GM03348 (cell line): Measurements from ENCODE around the gene KHDC3L.
"Not testable (repeated sequence)": the region's sequence is repeated elsewhere in the genome, so short reads cannot be mapped to it uniquely, and the experiment has no call there.

ENCODE experiments used
- DNase-seq: peaks from one replicate; pipeline ENCODE4 v3.0.0; 2012; ENCODE audit warnings: low spot score

The KHDC3L gene

GRCh38 chr6:73369563-73369962 lies 7.1 kb downstream of the KHDC3L start, which contains the start of gene OOEP:
OOEP (minus strand) TSS chr6:73369897; CDS start chr6:73369792, 105 bp downstream.
- no peak for DNase-seq

GRCh38 chr6:73371984-73372383 lies 9.5 kb downstream of the KHDC3L start:
- DNase-seq = no peak

GRCh38 chr6:73372516-73372915 lies 10.1 kb downstream of the KHDC3L start:
- no peak for DNase-seq

GRCh38 chr6:73375216-73375615 lies 12.8 kb downstream of the KHDC3L start:
- no peak for DNase-seq

GRCh38 chr6:73377225-73377624 lies 14.8 kb downstream of the KHDC3L start:
- DNase-seq = no peak

GRCh38 chr6:73381531-73381930 lies 19.1 kb downstream of the KHDC3L start:
- DNase-seq = not testable (repeated sequence)

- no peak for DNase-seq
These were observed 20.1 kb downstream of the KHDC3L start for GRCh38 chr6:73382462-73383113.

- no peak for DNase-seq
These were observed 26.0 kb downstream of the KHDC3L start for GRCh38 chr6:73388433-73388799.

- DNase-seq = peak; percentile 84
These were observed 26.5 kb downstream of the KHDC3L start for GRCh38 chr6:73388800-73389512.

GRCh38 chr6:73389854-73390253 lies 27.4 kb downstream of the KHDC3L start:
- DNase-seq = no peak

GRCh38 chr6:73391675-73392074 lies 29.2 kb downstream of the KHDC3L start:
- DNase-seq = no peak

GRCh38 chr6:73392188-73392587 lies 29.7 kb downstream of the KHDC3L start:
- DNase-seq = not testable (repeated sequence)

- peak; percentile 12 for DNase-seq
These were observed 30.8 kb downstream of the KHDC3L start for GRCh38 chr6:73393278-73393677.

GRCh38 chr6:73394577-73395354 lies 32.3 kb downstream of the KHDC3L start, which contains the start of gene DDX43:
DDX43 (plus strand) TSS chr6:73394828; CDS start chr6:73394906, 78 bp downstream.
- DNase-seq = peak; percentile 9

- DNase-seq = no peak
These were observed 33.4 kb downstream of the KHDC3L start for GRCh38 chr6:73395875-73396274.

- DNase-seq = no peak
These were observed 38.2 kb downstream of the KHDC3L start for GRCh38 chr6:73400656-73401055.

GRCh38 chr6:73409395-73409794 lies 46.9 kb downstream of the KHDC3L start:
- DNase-seq = no peak

- no peak for DNase-seq
These were observed 50.6 kb downstream of the KHDC3L start for GRCh38 chr6:73413102-73413501.
